ENCODE data around the gene DDX51.

GRCh38 chr12:132154941-132155770 lies 11.0 kb upstream of the DDX51 start:
- TF ChIP-seq CTCF (IDR thresholded peaks at IDR 0.05) (no peak), EZH2 (IDR thresholded peaks at IDR 0.05; ENCODE audit: borderline replicate concordance, insufficient read depth, low read depth, low read length, poor library complexity, severe bottlenecking) (no peak)

Data from B cell (primary cell).